H9 (cell line): ENCODE measurements around the gene PPP1CB. TPM values are rescaled to one million over a fixed set of nuclear protein-coding genes. Genes with fewer than 3 reads are reported as not detected.

Source experiments
- DNase-seq: peaks from one replicate; pipeline ENCODE4 v3.0.0-alpha.2; 2017
- H2AFZ ChIP-seq: one replicate; pipeline ENCODE4 v1.6.1; 2013; ENCODE audit warnings: mild to moderate bottlenecking, low read length, control low read depth, moderate library complexity
- H2AK5ac ChIP-seq: 2 replicates; pipeline ENCODE4 v1.6.1; 2013; ENCODE audit warnings: low read length, control low read depth, mixed read lengths; ENCODE audit not compliant: insufficient read length
- H2BK120ac ChIP-seq: one replicate; pipeline ENCODE4 v1.6.1; 2013; ENCODE audit warnings: low read depth, mild to moderate bottlenecking, low read length, control low read depth, inconsistent platforms; ENCODE audit not compliant: poor library complexity, severe bottlenecking
- H2BK12ac ChIP-seq: 2 replicates; pipeline ENCODE4 v1.6.1; 2013; ENCODE audit warnings: low read length, control low read depth, mixed read lengths, low read depth; ENCODE audit not compliant: insufficient read length
- H2BK15ac ChIP-seq: 2 replicates; pipeline ENCODE4 v1.6.1; 2013; ENCODE audit warnings: low read depth, low read length, control low read depth
- H2BK20ac ChIP-seq: one replicate; pipeline ENCODE4 v1.6.1; 2013; ENCODE audit warnings: low read depth, mild to moderate bottlenecking, low read length, control low read depth, inconsistent platforms; ENCODE audit not compliant: poor library complexity, severe bottlenecking
- H2BK5ac ChIP-seq: 2 replicates; pipeline ENCODE4 v1.6.1; 2013; ENCODE audit warnings: low read length, control low read depth, mixed read lengths; ENCODE audit not compliant: insufficient read length
- H3K14ac ChIP-seq: 2 replicates; pipeline ENCODE4 v1.6.1; 2013; ENCODE audit warnings: low read length, control low read depth; ENCODE audit not compliant: insufficient read depth
- H3K18ac ChIP-seq: 2 replicates; pipeline ENCODE4 v1.6.1; 2013; ENCODE audit warnings: low read depth, mild to moderate bottlenecking, mixed read lengths, low read length, control low read depth; ENCODE audit not compliant: insufficient read length
- H3K23ac ChIP-seq: 2 replicates; pipeline ENCODE4 v1.6.1; 2013; ENCODE audit warnings: low read length, control low read depth, mixed read lengths, low read depth; ENCODE audit not compliant: insufficient read length
- H3K23me2 ChIP-seq: 2 replicates; pipeline ENCODE4 v1.6.1; 2013; ENCODE audit warnings: low read depth, mild to moderate bottlenecking, mixed read lengths, low read length, control low read depth; ENCODE audit not compliant: insufficient read length, poor library complexity, severe bottlenecking
- H3K27ac ChIP-seq: 2 replicates; pipeline ENCODE4 v1.5.1; 2013; ENCODE audit warnings: low read length, control low read depth, mixed read lengths, low read depth; ENCODE audit not compliant: insufficient read length
- H3K27me3 ChIP-seq: 2 replicates; pipeline ENCODE4 v1.6.1; 2013; ENCODE audit warnings: low read length, control low read depth, inconsistent platforms; ENCODE audit not compliant: insufficient read depth
- H3K4ac ChIP-seq: 2 replicates; pipeline ENCODE4 v1.6.1; 2013; ENCODE audit warnings: low read depth, mild to moderate bottlenecking, control low read depth, inconsistent platforms, low read length, moderate library complexity
- H3K4me1 ChIP-seq: 2 replicates; pipeline ENCODE4 v1.6.1; 2013; ENCODE audit warnings: low read length, control low read depth, inconsistent platforms; ENCODE audit not compliant: insufficient read depth
- H3K4me2 ChIP-seq: 2 replicates; pipeline ENCODE4 v1.6.1; 2013; ENCODE audit warnings: low read length, control low read depth, mixed read lengths; ENCODE audit not compliant: insufficient read length, insufficient read depth
- H3K56ac ChIP-seq: 2 replicates; pipeline ENCODE4 v1.6.1; 2013; ENCODE audit warnings: low read depth, mild to moderate bottlenecking, mixed read lengths, low read length, control low read depth; ENCODE audit not compliant: insufficient read length
- H3K79me1 ChIP-seq: 2 replicates; pipeline ENCODE4 v1.6.1; 2013; ENCODE audit warnings: low read depth, mild to moderate bottlenecking, moderate library complexity, low read length, control low read depth, inconsistent platforms; ENCODE audit not compliant: insufficient read depth, poor library complexity, severe bottlenecking
- H3K79me2 ChIP-seq: 2 replicates; pipeline ENCODE4 v1.6.1; 2013; ENCODE audit warnings: low read length, control low read depth, inconsistent platforms; ENCODE audit not compliant: insufficient read depth
- H3K9ac ChIP-seq: 2 replicates; pipeline ENCODE4 v1.6.1; 2013; ENCODE audit warnings: low read length, control low read depth, mixed read lengths; ENCODE audit not compliant: insufficient read length; ENCODE audit errors: extremely low read depth
- H3K9me3 ChIP-seq: one replicate; pipeline ENCODE4 v1.6.1; 2013; ENCODE audit warnings: low read depth, low read length, inconsistent platforms; ENCODE audit not compliant: control insufficient read depth
- H3T11ph ChIP-seq: one replicate; pipeline ENCODE4 v1.6.1; 2013; ENCODE audit warnings: mild to moderate bottlenecking, low read length, control low read depth, inconsistent platforms
- H4K20me1 ChIP-seq: one replicate; pipeline ENCODE4 v1.6.1; 2013; ENCODE audit not compliant: control insufficient read depth, insufficient read length, insufficient read depth
- H4K5ac ChIP-seq: 2 replicates; pipeline ENCODE4 v1.6.1; 2013; ENCODE audit warnings: low read depth, mild to moderate bottlenecking, mixed read lengths, low read length, control low read depth; ENCODE audit not compliant: insufficient read length
- H4K8ac ChIP-seq: replicated peaks from 2 replicates; pipeline ENCODE4 v1.6.1; 2013; ENCODE audit warnings: low read length, control low read depth, mixed read lengths, low read depth; ENCODE audit not compliant: insufficient read length
- H4K91ac ChIP-seq: 2 replicates; pipeline ENCODE4 v1.6.1; 2013; ENCODE audit warnings: low read depth, mild to moderate bottlenecking, moderate library complexity, mixed read lengths, low read length, control low read depth; ENCODE audit not compliant: insufficient read length
- H3K27ac Mint-ChIP-seq, 3 experiments: 2 replicates in 2 of 3; 3 replicates in 1 of 3; pipeline ENCODE4 v1.8.0; 2020 to 2021; ENCODE audit warnings: mixed read lengths in 3 of 3, mild to moderate bottlenecking in 1 of 3, moderate library complexity in 1 of 3
- H3K27me3 Mint-ChIP-seq: 2 replicates; pipeline ENCODE4 v1.8.0; 2021; ENCODE audit warnings: low read depth, mild to moderate bottlenecking, moderate library complexity, mixed read lengths
- H3K36me3 Mint-ChIP-seq, 3 experiments: 2 replicates in 2 of 3; 3 replicates in 1 of 3; pipeline ENCODE4 v1.8.0; 2020 to 2021; ENCODE audit warnings: low read depth in 3 of 3, mixed read lengths in 3 of 3; ENCODE audit not compliant: insufficient read depth in 1 of 3
- H3K4me1 Mint-ChIP-seq, 2 experiments: 2 replicates each; pipeline ENCODE4 v1.8.0; 2020; ENCODE audit warnings: mixed read lengths in 2 of 2
- H3K4me3 Mint-ChIP-seq, 2 experiments: 2 replicates in 1 of 2; 3 replicates in 1 of 2; pipeline ENCODE4 v1.8.0; 2020 to 2021; ENCODE audit warnings: mild to moderate bottlenecking in 2 of 2, mixed read lengths in 2 of 2, moderate library complexity in 1 of 2
- H3K9me3 Mint-ChIP-seq, 2 experiments: 2 replicates in 1 of 2; 3 replicates in 1 of 2; pipeline ENCODE4 v1.8.0; 2020; ENCODE audit warnings: mild to moderate bottlenecking in 2 of 2, mixed read lengths in 2 of 2, moderate library complexity in 1 of 2
- CTCF ChIP-seq: fragments of 200-600 bp; sonication (generic); conservative IDR thresholded peaks from 3 replicates; pipeline ENCODE4 v1.8.0; 2021; ENCODE audit warnings: antibody characterized with exemption, mild to moderate bottlenecking
- WGBS: extraction: QIAGEN DNeasy Blood & Tissue Kit; methylation state at CpG from one replicate; pipeline ENCODE4 v1.1.7; 2013; ENCODE audit warnings: missing lambda C conversion rate, low lambda C conversion rate, mixed read lengths; ENCODE audit not compliant: insufficient read length; ENCODE audit errors: extremely low coverage; 5-methylcytosine and 5-hydroxymethylcytosine counted together
- total RNA-seq: library from RNA; stranded (reverse); gene quantifications from 2 replicates; pipeline ENCODE4 v1.2.1, GENCODE V29; 2021

PPP1CB gene
- total RNA-seq, 1 experiment from 2014 or later, result 184 TPM

GRCh38 chr2:28751956-28752630 is 463 bp downstream of the PPP1CB start:
- no peak for TF ChIP-seq CTCF
- H2AFZ ChIP-seq, result no peak overlapping the region

More at GRCh38 chr2:28751956-28752630, 463 bp downstream of the PPP1CB start:
- H4K91ac ChIP-seq, result peak overlapping the region; percentile 91
- H3K4me2 ChIP-seq, result peak overlapping the region; percentile 85
- no peaks in the 10 kb centered on the region for H3K27me3 ChIP-seq
- H3K79me2 ChIP-seq, result peaks cover 35% of the 10 kb centered on the region; the same call in 1 of the 2 replicates
- H3K4me1 ChIP-seq, result no peaks in the 10 kb centered on the region; the same call in 1 of the 2 replicates
- H3K4ac ChIP-seq, result peak overlapping the region; percentile 98
- no peak overlapping the region for H3K56ac ChIP-seq
- Mint-ChIP-seq H3K4me3 (peak overlapping the region; percentile 87 to 97), H3K27me3 (no peaks in the 10 kb centered on the region; the same call in 1 of the 2 replicates), H3K4me1 (peaks cover 33 to 34% of the 10 kb centered on the region in 2 experiments), H3K9me3 (peaks cover 0 to 3% of the 10 kb centered on the region in 2 experiments; a peak in 1 of 5 replicates), H3K27ac (peak overlapping the region; percentile 95 to 98 (median 96)), H3K36me3 (peaks cover 2 to 5% (median 3%) of the 10 kb centered on the region in 3 experiments; a peak in 3 of 7 replicates)
- peak overlapping the region; percentile 71 for H2BK120ac ChIP-seq
- WGBS, result no CpG with 5 or more reads among the region's 78 CpGs
- H4K8ac ChIP-seq, result peak overlapping the region; percentile 39
- no peak overlapping the region for H3T11ph ChIP-seq
- H2BK12ac ChIP-seq, result peak overlapping the region; percentile 79
- H4K20me1 ChIP-seq, result no peaks in the 10 kb centered on the region
- no peaks in the 10 kb centered on the region for H3K9me3 ChIP-seq
- H3K18ac ChIP-seq, result peak overlapping the region; percentile 100
- H3K14ac ChIP-seq, result peak overlapping the region; percentile 98
- no peak overlapping the region for H3K27ac ChIP-seq
- H3K9ac ChIP-seq, result peak overlapping the region; percentile 94
- peaks cover 6% of the 10 kb centered on the region for H3K23me2 ChIP-seq
- H2BK5ac ChIP-seq, result peak overlapping the region; percentile 80
- H2BK15ac ChIP-seq, result no peak overlapping the region
- H3K23ac ChIP-seq, result no peak overlapping the region
- peak overlapping the region; percentile 90 for H4K5ac ChIP-seq
- DNase-seq, result no peak
- H2AK5ac ChIP-seq, result no peak overlapping the region
- H3K79me1 ChIP-seq, result peaks cover 4% of the 10 kb centered on the region
- H2BK20ac ChIP-seq, result no peak overlapping the region
